ENCODE data around the gene FURIN.
"Not testable (repeated sequence)": the region's sequence is repeated elsewhere in the genome, so short reads cannot be mapped to it uniquely, and the experiment has no call there.

FURIN gene

DNA sequence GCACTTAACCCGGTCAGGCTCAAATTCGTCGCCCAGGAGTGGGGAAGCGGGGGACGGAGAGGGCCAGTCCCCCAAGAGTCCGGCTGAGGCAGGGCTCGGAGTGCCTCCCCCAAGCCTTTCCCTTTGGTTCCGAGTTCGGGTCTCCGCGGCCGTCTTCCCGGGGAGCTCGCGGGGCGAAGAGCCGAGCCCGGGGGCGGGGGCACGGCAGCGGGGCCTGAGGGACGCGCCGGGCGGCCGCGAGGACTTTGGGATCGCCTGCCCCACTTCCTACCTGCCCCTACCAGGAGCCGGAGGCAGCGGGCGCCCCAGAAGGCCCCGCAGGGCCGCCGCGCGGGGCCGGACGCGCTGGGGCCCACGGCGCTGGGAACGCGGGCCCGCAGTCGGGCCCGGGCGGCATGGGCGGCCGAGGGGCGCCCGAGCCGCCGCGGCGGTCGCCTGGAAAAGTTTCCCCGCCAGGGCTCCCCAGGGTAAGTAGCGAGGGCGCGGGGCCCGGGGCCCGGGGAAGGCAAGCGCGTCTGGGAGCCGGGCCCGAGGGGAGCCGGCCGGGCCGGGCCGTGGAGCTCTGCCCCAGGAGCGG lies 2.8 kb downstream of the FURIN start:
- DNase-seq, result peak; percentile 41

DNA sequence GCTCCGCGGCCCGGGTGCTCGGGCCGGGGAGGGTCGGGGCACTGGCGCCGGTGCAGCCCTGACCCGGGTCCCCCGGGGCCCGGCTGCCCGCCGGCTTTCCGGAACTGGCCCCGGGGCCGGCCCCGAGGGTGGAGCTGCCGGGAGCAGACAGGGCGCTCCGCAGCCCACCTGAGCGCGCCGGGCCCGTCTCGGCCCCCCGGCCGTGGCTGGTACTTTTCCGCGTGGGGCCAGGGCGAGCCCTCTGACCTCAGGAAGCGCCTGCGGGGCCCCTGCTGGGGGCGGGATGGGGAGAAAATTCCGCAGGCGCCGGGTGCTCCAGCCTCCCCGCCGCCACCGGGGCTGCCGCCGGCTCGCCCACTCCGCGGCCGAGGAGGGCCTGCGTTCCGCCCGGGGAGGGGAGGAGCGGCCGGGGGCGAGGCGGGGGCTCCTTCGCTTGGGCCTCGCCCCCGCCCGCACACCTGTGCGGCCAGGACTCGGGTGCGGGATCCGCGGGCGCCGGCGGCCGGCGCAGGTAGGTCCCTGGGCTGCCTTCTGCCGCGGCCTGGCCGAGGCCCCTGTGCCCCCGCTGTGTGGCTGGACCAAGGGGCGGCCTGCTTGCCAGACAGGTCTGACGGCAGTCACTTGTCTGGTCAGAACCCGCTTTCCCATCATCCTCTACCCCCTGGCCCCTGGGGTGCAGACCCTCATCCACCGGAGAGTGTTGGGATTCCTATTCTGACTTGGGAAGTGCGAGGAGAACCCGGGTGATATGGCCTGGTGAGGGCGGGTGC lies 3.5 kb downstream of the FURIN start:
- peak; percentile 25 for DNase-seq

- peak; percentile 76 for DNase-seq
Measured at GRCh38 chr15:90872486-90873184, 4.2 kb downstream of the FURIN start.

- no peak for DNase-seq
Measured at GRCh38 chr15:90873488-90873997, 5.2 kb downstream of the FURIN start.

GRCh38 chr15:90873998-90874605 lies 5.7 kb downstream of the FURIN start:
- DNase-seq, result no peak

- not testable (repeated sequence) for DNase-seq
Measured at GRCh38 chr15:90874986-90875385, 6.6 kb downstream of the FURIN start.

- no peak for DNase-seq
Measured at GRCh38 chr15:90875549-90875981, 7.2 kb downstream of the FURIN start.

DNA sequence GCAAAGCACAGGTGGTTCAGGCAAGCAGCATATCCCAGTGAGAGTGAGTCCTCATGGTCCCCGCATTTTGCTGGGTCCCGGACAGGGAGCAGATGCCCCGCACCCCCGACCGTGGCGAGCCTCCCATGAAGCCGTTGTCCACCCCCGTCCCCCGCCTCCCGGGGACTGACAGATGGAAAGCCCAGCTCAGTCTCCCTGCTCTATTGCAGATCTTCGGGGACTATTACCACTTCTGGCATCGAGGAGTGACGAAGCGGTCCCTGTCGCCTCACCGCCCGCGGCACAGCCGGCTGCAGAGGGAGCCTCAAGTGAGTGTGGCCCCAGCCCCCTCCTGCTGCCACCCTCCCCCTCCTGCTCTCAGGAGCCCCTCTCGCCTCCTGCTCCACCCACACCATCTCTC lies 7.7 kb downstream of the FURIN start:
- no peak for DNase-seq

GRCh38 chr15:90876512-90877170 lies 8.3 kb downstream of the FURIN start:
- no peak for DNase-seq

- DNase-seq, result no peak
Measured at GRCh38 chr15:90877315-90877714, 8.9 kb downstream of the FURIN start.

DNA sequence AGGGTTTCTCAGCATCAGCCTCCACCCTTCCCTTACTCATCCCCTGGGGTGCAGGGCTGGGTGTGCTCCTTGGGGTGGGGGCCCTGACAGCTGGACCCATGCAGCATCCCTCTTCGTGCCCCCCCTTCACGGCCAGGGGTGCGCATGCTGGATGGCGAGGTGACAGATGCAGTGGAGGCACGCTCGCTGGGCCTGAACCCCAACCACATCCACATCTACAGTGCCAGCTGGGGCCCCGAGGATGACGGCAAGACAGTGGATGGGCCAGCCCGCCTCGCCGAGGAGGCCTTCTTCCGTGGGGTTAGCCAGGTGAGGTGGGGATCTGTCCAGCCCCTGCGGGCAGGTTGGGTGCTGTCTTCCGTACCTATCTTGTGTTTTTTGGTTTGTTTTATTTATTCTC lies 9.6 kb downstream of the FURIN start:
- no peak for DNase-seq

GRCh38 chr15:90878660-90879059 lies 10.3 kb downstream of the FURIN start:
- DNase-seq, result no peak

GRCh38 chr15:90879730-90880366 lies 11.5 kb downstream of the FURIN start:
- no peak for DNase-seq

DNA sequence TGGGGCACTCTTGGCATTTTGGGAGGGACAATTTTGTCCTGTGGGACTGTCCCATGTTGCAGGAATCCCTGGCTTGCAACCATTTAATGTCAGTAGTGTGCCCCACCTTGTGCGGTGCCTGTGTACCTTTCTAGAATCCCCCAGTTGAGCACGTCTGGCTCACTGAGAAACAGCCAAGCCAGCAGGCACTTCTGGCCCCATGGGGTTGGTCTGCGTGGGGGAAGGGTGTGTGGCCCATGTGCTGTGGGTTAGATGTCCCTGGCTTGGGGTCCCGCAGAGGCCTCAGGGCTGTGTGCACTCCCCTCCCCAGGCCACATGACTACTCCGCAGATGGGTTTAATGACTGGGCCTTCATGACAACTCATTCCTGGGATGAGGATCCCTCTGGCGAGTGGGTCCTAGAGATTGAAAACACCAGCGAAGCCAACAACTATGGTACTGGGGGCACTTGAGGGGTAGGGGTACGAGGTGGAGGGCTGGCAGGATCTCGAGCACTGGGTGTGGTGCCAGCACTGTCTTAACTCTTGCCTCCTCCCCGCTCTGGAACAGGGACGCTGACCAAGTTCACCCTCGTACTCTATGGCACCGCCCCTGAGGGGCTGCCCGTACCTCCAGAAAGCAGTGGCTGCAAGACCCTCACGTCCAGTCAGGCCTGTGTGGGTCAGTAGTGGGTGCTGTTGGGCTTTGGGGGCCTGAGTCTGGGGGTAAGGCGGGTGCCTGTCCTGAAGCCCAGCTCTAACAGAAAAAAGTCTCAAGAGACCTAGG lies 12.2 kb downstream of the FURIN start:
- no peak for DNase-seq

DNA sequence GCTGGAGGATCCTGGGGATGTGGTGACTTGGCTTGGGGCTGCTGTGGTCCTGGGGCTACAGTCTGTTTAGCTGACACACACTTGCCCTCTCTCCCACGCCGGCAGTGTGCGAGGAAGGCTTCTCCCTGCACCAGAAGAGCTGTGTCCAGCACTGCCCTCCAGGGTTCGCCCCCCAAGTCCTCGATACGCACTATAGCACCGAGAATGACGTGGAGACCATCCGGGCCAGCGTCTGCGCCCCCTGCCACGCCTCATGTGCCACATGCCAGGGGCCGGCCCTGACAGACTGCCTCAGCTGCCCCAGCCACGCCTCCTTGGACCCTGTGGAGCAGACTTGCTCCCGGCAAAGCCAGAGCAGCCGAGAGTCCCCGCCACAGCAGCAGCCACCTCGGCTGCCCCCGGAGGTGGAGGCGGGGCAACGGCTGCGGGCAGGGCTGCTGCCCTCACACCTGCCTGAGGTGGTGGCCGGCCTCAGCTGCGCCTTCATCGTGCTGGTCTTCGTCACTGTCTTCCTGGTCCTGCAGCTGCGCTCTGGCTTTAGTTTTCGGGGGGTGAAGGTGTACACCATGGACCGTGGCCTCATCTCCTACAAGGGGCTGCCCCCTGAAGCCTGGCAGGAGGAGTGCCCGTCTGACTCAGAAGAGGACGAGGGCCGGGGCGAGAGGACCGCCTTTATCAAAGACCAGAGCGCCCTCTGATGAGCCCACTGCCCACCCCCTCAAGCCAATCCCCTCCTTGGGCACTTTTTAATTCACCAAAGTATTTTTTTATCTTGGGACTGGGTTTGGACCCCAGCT lies 13.0 kb downstream of the FURIN start:
- DNase-seq, result no peak

GRCh38 chr15:90881978-90882721 lies 13.8 kb downstream of the FURIN start:
- DNase-seq, result no peak

- DNase-seq, result no peak
Measured at GRCh38 chr15:90882781-90883525, 14.6 kb downstream of the FURIN start.

DNA sequence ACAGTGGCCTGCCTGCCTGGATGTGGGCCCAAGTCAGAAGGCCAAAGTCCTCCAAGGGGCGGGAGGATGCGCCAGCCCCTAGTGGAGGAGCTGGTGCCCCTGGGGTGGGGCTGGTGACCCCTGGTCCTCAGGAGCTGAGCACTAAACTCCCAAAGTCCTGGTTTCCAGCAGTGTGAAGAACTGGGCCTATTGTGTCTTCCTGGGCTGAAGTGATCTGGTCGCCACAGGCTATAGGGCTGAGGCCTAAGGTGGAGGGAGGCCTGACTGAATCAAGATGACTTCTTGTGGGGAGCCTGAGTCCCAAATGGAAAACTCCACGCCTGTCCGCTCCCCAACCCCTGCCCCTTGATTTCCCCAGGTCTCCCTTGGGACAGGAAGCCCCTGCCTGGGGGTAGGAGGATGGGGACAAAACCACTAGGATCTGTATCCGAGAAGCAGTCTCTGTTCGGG lies 15.2 kb downstream of the FURIN start:
- DNase-seq, result peak; percentile 9
